HL-60 (cell line): ENCODE data around the gene HTN1.
"Not testable (repeated sequence)": the region's sequence is repeated elsewhere in the genome, so short reads cannot be mapped to it uniquely, and the experiment has no call there.

ENCODE experiments used
- POLR2AphosphoS5 ChIP-seq: IDR thresholded peaks from 2 replicates; pipeline ENCODE4 v1.6.1; 2012; ENCODE audit warnings: low read depth
- SPI1 ChIP-seq: IDR thresholded peaks from 2 replicates; pipeline ENCODE4 v1.6.1; 2012; ENCODE audit warnings: low read depth, mild to moderate bottlenecking, borderline replicate concordance

DNA sequence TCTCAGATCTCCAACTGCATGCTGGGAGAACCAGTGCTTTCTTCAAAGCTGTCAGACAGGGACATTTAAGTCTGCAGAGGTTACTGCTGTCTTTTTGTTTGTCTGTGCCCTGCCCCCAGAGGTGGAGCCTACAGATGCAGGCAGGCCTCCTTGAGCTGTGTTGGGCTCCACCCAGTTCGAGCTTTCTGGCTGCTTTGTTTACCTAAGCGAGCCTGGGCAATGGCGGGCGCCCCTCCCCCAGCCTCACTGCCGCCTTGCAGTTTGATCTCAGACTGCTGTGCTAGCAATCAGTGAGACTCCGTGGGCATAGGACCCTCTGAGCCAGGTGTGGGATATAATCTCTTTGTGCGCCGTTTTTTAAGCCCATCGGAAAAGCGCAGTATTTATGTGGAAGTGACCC, 31.2 kb upstream of the HTN1 start:
- not testable (repeated sequence) for TF ChIP-seq POLR2AphosphoS5, SPI1
